GM12892 (cell line): ENCODE data around the gene IFITM1.

ENCODE experiments used
- POLR2A ChIP-seq: IDR thresholded peaks from 2 replicates; pipeline ENCODE4 v1.6.1; 2011; ENCODE audit warnings: low read depth, low read length, control low read depth
- POLR2AphosphoS5 ChIP-seq: IDR thresholded peaks from 2 replicates; pipeline ENCODE4 v1.6.1; 2011; ENCODE audit warnings: low read depth, low read length, control low read depth

GRCh38 chr11:326592-326841 lies 12.7 kb downstream of the IFITM1 start:
- no peak for TF ChIP-seq POLR2A
- TF ChIP-seq POLR2AphosphoS5, result no peak
